Neural progenitor cell (in vitro differentiated cells): ENCODE measurements around the gene CBY2. TPM values are rescaled to one million over a fixed set of nuclear protein-coding genes. Genes with fewer than 3 reads are reported as not detected.
A peak's percentile ranks its signal among the peaks of the same experiment; 100 is the strongest.

Source experiments
- DNase-seq: peaks from one replicate; pipeline ENCODE4 v3.0.0-alpha.2; 2016; ENCODE audit warnings: low spot score
- H2AFZ ChIP-seq: fragments of 200-600 bp; sonication (generic); replicated peaks from 2 replicates; pipeline ENCODE4 v1.6.1; 2016; ENCODE audit warnings: antibody characterized with exemption
- H3F3A ChIP-seq: fragments of 200-600 bp; sonication (generic); 2 replicates; pipeline ENCODE4 v1.6.1; 2016; ENCODE audit warnings: antibody characterized with exemption, low read depth
- H3K27ac ChIP-seq: fragments of 200-600 bp; sonication (generic); 2 replicates; pipeline ENCODE4 v1.5.1; 2016; ENCODE audit warnings: mild to moderate bottlenecking
- H3K27me3 ChIP-seq: fragments of 200-600 bp; sonication (generic); 2 replicates; pipeline ENCODE4 v1.6.1; 2016; ENCODE audit warnings: mild to moderate bottlenecking, moderate library complexity
- H3K36me3 ChIP-seq: fragments of 200-600 bp; sonication (generic); 2 replicates; pipeline ENCODE4 v1.5.1; 2016
- H3K4me1 ChIP-seq: fragments of 200-600 bp; sonication (generic); 2 replicates; pipeline ENCODE4 v1.6.1; 2016; ENCODE audit warnings: mixed run types
- H3K4me2 ChIP-seq: fragments of 200-600 bp; sonication (generic); 2 replicates; pipeline ENCODE4 v1.6.1; 2016
- H3K4me3 ChIP-seq: fragments of 200-600 bp; sonication (generic); 2 replicates; pipeline ENCODE4 v1.5.1; 2016
- H3K79me2 ChIP-seq: fragments of 200-600 bp; sonication (generic); 2 replicates; pipeline ENCODE4 v1.6.1; 2016; ENCODE audit warnings: low read depth
- H3K9ac ChIP-seq: fragments of 200-600 bp; sonication (generic); 2 replicates; pipeline ENCODE4 v1.6.1; 2016
- H3K9me3 ChIP-seq: fragments of 200-600 bp; sonication (generic); 2 replicates; pipeline ENCODE4 v1.5.1; 2016; ENCODE audit warnings: low read depth
- H4K20me1 ChIP-seq: fragments of 200-600 bp; sonication (generic); 2 replicates; pipeline ENCODE4 v1.6.1; 2016; ENCODE audit warnings: low read depth
- H3K27ac Mint-ChIP-seq: 3 replicates; pipeline ENCODE4 v1.8.0; 2021; ENCODE audit warnings: mixed read lengths
- H3K27me3 Mint-ChIP-seq: 2 replicates; pipeline ENCODE4 v1.8.0; 2022; ENCODE audit warnings: low read depth, mild to moderate bottlenecking, inconsistent platforms, moderate library complexity, mixed read lengths; ENCODE audit not compliant: insufficient read depth
- H3K36me3 Mint-ChIP-seq: 3 replicates; pipeline ENCODE4 v1.8.0; 2021; ENCODE audit warnings: mixed read lengths
- H3K4me1 Mint-ChIP-seq: 3 replicates; pipeline ENCODE4 v1.8.0; 2021; ENCODE audit warnings: mixed read lengths
- H3K4me3 Mint-ChIP-seq: 3 replicates; pipeline ENCODE4 v1.8.0; 2021; ENCODE audit warnings: mild to moderate bottlenecking, moderate library complexity, mixed read lengths
- H3K9me3 Mint-ChIP-seq: 3 replicates; pipeline ENCODE4 v1.8.0; 2020; ENCODE audit warnings: mixed read lengths
- EZH2 ChIP-seq: fragments of 200-600 bp; sonication (generic); IDR thresholded peaks from 2 replicates; pipeline ENCODE4 v1.6.1; 2017; ENCODE audit warnings: antibody characterized with exemption, mild to moderate bottlenecking, moderate library complexity
- EZH2phosphoT487 ChIP-seq: fragments of 200-600 bp; sonication (generic); IDR thresholded peaks from 2 replicates; pipeline ENCODE4 v1.6.1; 2017; ENCODE audit warnings: antibody characterized with exemption
- total RNA-seq: library from RNA; depleted of rRNA; stranded (reverse); fragments of >200 nt; gene quantifications from 2 replicates; pipeline ENCODE4 v1.2.3, GENCODE V29; 2015; ENCODE audit warnings: low replicate concordance
- TF ChIP-seq, protein P1 (sequence below): fragments of 200-600 bp; sonication (generic); IDR thresholded peaks from 2 replicates; pipeline ENCODE4 v1.5.1; 2017; ENCODE audit warnings: antibody characterized with exemption, mild to moderate bottlenecking

The CBY2 gene
- total RNA-seq, 1 donor from 2014 or later = not detected

DNA sequence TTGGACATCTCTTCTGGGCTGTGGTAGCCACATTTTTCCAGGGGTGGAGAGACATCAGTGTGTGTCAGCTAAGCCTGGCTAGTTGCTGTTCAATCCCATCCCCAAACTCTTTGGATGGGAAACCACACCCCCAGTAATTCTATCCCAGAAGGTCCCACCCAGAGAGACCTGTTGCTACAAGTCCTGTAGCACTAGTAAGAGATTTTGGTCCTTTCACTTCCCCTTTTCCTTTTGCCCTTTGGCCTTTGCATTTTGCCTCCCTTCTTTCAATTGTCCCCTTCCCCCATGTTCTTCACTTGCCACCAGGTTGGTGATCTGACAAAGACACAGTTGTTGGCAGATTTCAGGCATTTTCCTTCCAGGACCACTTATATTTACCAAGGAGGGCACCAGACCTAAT lies 3.8 kb downstream of the CBY2 start:
- H4K20me1 ChIP-seq = no peaks in the 10 kb centered on the region
- H2AFZ ChIP-seq = no peak overlapping the region
- peaks cover 15% of the 10 kb centered on the region for H3F3A ChIP-seq
- Mint-ChIP-seq H3K36me3 (no peaks in the 10 kb centered on the region), H3K27ac (no peak overlapping the region), H3K4me3 (no peak overlapping the region), H3K9me3 (no peaks in the 10 kb centered on the region), H3K27me3 (peaks cover 4% of the 10 kb centered on the region), H3K4me1 (peaks cover 15% of the 10 kb centered on the region)
- peak overlapping the region; percentile 67 for H3K4me2 ChIP-seq
- no peak overlapping the region for H3K9ac ChIP-seq
- no peaks in the 10 kb centered on the region for H3K9me3 ChIP-seq
- no peak for TF ChIP-seq EZH2
- TF ChIP-seq, protein P1, sequence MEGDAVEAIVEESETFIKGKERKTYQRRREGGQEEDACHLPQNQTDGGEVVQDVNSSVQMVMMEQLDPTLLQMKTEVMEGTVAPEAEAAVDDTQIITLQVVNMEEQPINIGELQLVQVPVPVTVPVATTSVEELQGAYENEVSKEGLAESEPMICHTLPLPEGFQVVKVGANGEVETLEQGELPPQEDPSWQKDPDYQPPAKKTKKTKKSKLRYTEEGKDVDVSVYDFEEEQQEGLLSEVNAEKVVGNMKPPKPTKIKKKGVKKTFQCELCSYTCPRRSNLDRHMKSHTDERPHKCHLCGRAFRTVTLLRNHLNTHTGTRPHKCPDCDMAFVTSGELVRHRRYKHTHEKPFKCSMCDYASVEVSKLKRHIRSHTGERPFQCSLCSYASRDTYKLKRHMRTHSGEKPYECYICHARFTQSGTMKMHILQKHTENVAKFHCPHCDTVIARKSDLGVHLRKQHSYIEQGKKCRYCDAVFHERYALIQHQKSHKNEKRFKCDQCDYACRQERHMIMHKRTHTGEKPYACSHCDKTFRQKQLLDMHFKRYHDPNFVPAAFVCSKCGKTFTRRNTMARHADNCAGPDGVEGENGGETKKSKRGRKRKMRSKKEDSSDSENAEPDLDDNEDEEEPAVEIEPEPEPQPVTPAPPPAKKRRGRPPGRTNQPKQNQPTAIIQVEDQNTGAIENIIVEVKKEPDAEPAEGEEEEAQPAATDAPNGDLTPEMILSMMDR = no peak
- no peak for TF ChIP-seq EZH2phosphoT487
- H3K4me1 ChIP-seq = peaks cover 19% of the 10 kb centered on the region
- H3K79me2 ChIP-seq = no peaks in the 10 kb centered on the region
- H3K36me3 ChIP-seq = no peaks in the 10 kb centered on the region
- H3K27me3 ChIP-seq = peaks cover 63% of the 10 kb centered on the region
- no peak for DNase-seq
- no peak overlapping the region for H3K27ac ChIP-seq
- H3K4me3 ChIP-seq = no peak overlapping the region

DNA sequence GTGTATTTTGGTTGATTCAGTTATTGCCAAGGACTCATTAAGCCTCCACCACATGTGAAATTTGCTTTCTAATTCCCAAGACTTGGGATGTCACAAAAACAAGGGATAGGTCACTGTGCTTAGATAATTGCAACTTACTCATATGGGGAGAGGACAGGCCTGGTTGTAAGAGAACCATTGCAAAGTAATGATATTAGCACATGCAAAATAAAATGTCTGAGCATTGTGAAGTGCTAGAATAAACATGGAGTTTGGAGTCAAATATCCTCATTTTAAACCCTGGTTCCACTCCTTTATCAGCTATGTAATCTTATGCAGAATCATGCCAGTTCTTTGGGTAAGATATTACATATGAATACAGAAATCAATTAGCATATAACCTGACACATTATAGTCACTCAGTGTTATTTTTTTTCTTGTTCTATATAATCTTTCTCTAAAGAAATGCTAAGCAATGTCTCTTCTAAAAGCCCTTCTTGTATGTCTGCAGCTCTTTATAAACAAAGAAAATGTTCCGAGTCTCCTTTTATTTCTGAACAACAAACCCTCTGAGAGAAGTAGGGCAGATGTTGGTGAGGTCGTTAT lies 5.5 kb downstream of the CBY2 start:
- peaks cover under 1% of the 10 kb centered on the region for H3K9me3 Mint-ChIP-seq
- no peak overlapping the region for H3K27ac Mint-ChIP-seq

GRCh38 chr13:45711951-45712350 lies 9.8 kb downstream of the CBY2 start:
- Mint-ChIP-seq H3K9me3 (peaks cover 3% of the 10 kb centered on the region), H3K36me3 (no peaks in the 10 kb centered on the region), H3K4me3 (no peak overlapping the region), H3K27ac (no peak overlapping the region), H3K4me1 (no peaks in the 10 kb centered on the region), H3K27me3 (no peaks in the 10 kb centered on the region)
- Histone ChIP-seq H3K27me3 (peaks cover 11% of the 10 kb centered on the region), H3K9me3 (no peaks in the 10 kb centered on the region), H3K79me2 (no peaks in the 10 kb centered on the region), H2AFZ (no peak overlapping the region), H3K4me2 (no peak overlapping the region), H3K27ac (no peak overlapping the region), H3K4me1 (no peaks in the 10 kb centered on the region), H4K20me1 (no peaks in the 10 kb centered on the region), H3K36me3 (no peaks in the 10 kb centered on the region), H3K4me3 (no peak overlapping the region), H3K9ac (no peak overlapping the region), H3F3A (no peaks in the 10 kb centered on the region)
- TF ChIP-seq EZH2phosphoT487 (no peak), EZH2 (no peak)
- DNase-seq = no peak

More for the DNA sequence above, 5.5 kb downstream of the CBY2 start:
- no peak overlapping the region for H3K4me3 ChIP-seq
- H3K4me1 ChIP-seq = peaks cover 19% of the 10 kb centered on the region
- peaks cover 46% of the 10 kb centered on the region for H3K27me3 ChIP-seq
- no peaks in the 10 kb centered on the region for H3K36me3 ChIP-seq
- H3K4me3 Mint-ChIP-seq = no peak overlapping the region
- no peaks in the 10 kb centered on the region for H4K20me1 ChIP-seq
- no peaks in the 10 kb centered on the region for H3K36me3 Mint-ChIP-seq
- peaks cover 4% of the 10 kb centered on the region for H3K27me3 Mint-ChIP-seq
- TF ChIP-seq, protein P1 = no peak
- TF ChIP-seq EZH2 (no peak), EZH2phosphoT487 (no peak)
- DNase-seq = no peak
- no peaks in the 10 kb centered on the region for H3K9me3 ChIP-seq
- no peaks in the 10 kb centered on the region for H3K79me2 ChIP-seq
- H3K4me2 ChIP-seq = no peak overlapping the region
- no peak overlapping the region for H3K9ac ChIP-seq
- peaks cover 15% of the 10 kb centered on the region for H3K4me1 Mint-ChIP-seq
- no peak overlapping the region for H2AFZ ChIP-seq
- peaks cover 15% of the 10 kb centered on the region for H3F3A ChIP-seq
- no peak overlapping the region for H3K27ac ChIP-seq

GRCh38 chr13:45713106-45713690 lies 11.1 kb downstream of the CBY2 start:
- DNase-seq = no peak
- peaks cover 5% of the 10 kb centered on the region for H3F3A ChIP-seq
- no peak overlapping the region for H3K4me2 ChIP-seq
- H3K27ac Mint-ChIP-seq = no peak overlapping the region
- peaks cover 3% of the 10 kb centered on the region for H3K9me3 Mint-ChIP-seq
- no peaks in the 10 kb centered on the region for H3K27me3 ChIP-seq
- no peak overlapping the region for H3K4me3 Mint-ChIP-seq
- H2AFZ ChIP-seq = no peak overlapping the region
- H3K27me3 Mint-ChIP-seq = no peaks in the 10 kb centered on the region
- no peaks in the 10 kb centered on the region for H4K20me1 ChIP-seq
- TF ChIP-seq EZH2 = no peak
- TF ChIP-seq EZH2phosphoT487 = no peak
- TF ChIP-seq, protein P1 = no peak
- H3K79me2 ChIP-seq = no peaks in the 10 kb centered on the region
- H3K36me3 ChIP-seq = no peaks in the 10 kb centered on the region
- H3K4me1 ChIP-seq = peaks cover 5% of the 10 kb centered on the region
- peaks cover 5% of the 10 kb centered on the region for H3K4me1 Mint-ChIP-seq
- no peak overlapping the region for H3K27ac ChIP-seq
- no peaks in the 10 kb centered on the region for H3K9me3 ChIP-seq
- no peaks in the 10 kb centered on the region for H3K36me3 Mint-ChIP-seq
- no peak overlapping the region for H3K4me3 ChIP-seq
- no peak overlapping the region for H3K9ac ChIP-seq
